Breast epithelium (tissue), 4 donors: ENCODE results near the gene KRT76. TPM values are rescaled to one million over a fixed set of nuclear protein-coding genes. Genes with fewer than 3 reads are reported as not detected.

Source experiments
- DNase-seq, 2 donors: peaks; one replicate each; pipeline ENCODE4 v3.0.0-alpha.2; 2019; ENCODE audit warnings: low spot score in 2 of 2
- H3K27ac ChIP-seq, 2 donors: fragments of 200-600 bp; sonication (generic) in 1 of 2; one replicate each; pipeline ENCODE4 v1.5.1; 2016 to 2019; ENCODE audit warnings: mild to moderate bottlenecking in 1 of 2
- H3K27me3 ChIP-seq, 2 donors: fragments of 200-600 bp; sonication (generic) in 1 of 2; one replicate each; pipeline versions ENCODE4 v1.5.1 to v1.6.0; 2017 to 2019; ENCODE audit warnings: control low read depth in 1 of 2, mild to moderate bottlenecking in 1 of 2
- H3K36me3 ChIP-seq: fragments of 200-600 bp; one replicate; pipeline ENCODE4 v1.5.1; 2019
- H3K4me1 ChIP-seq, 2 donors: fragments of 200-600 bp; sonication (generic); one replicate each; pipeline ENCODE4 v1.5.1; 2016 to 2019; ENCODE audit warnings: control low read depth in 1 of 2
- H3K4me3 ChIP-seq, 3 donors: fragments of 200-600 bp; sonication (generic); 1 replicate in 2 of 3; 2 replicates in 1 of 3; pipeline ENCODE4 v1.5.1; 2016 to 2019; ENCODE audit warnings: mild to moderate bottlenecking in 3 of 3, moderate library complexity in 2 of 3
- H3K9me3 ChIP-seq, 2 donors: fragments of 200-600 bp; sonication (generic) in 1 of 2; one replicate each; pipeline ENCODE4 v1.5.1; 2016 to 2019; ENCODE audit warnings: control low read depth in 1 of 2
- CTCF ChIP-seq, 3 donors: fragments of 450-650 bp; IDR thresholded peaks; one replicate each; pipeline ENCODE4 v1.5.1; 2016 to 2017; ENCODE audit warnings: antibody characterized with exemption in 3 of 3, mild to moderate bottlenecking in 3 of 3, moderate library complexity in 3 of 3
- POLR2A ChIP-seq: fragments of 450-650 bp; IDR thresholded peaks from one replicate; pipeline ENCODE4 v1.6.1; 2016; ENCODE audit warnings: antibody characterized with exemption, mild to moderate bottlenecking, moderate library complexity
- POLR2AphosphoS5 ChIP-seq, 3 donors: sonication (generic); formaldehyde crosslinking; IDR thresholded peaks; one replicate each; pipeline ENCODE4 v1.6.1; 2017; ENCODE audit warnings: antibody characterized with exemption in 3 of 3
- intact Hi-C: fragments of 100-400 bp; cut with DNase I; formaldehyde crosslinking; loops from one replicate; pipeline ENCODE4 v1.15.1; 2023; ENCODE audit warnings: low total_unique reads
- total RNA-seq, 3 donors: library from RNA; depleted of rRNA; stranded (reverse); fragments of >200 nt; gene quantifications; one replicate each; pipeline ENCODE4 v1.1.0, GENCODE V29; 2016

KRT76 gene
- total RNA-seq, 3 donors from 2014 or later = not detected

GRCh38 chr12:52806821-52807543 is 29.8 kb upstream of the KRT76 start:
- H3K27ac ChIP-seq = no peak overlapping the region
- TF ChIP-seq POLR2A = no peak
- TF ChIP-seq CTCF (IDR thresholded peaks at IDR 0.05) = no peak
- TF ChIP-seq POLR2AphosphoS5 (IDR thresholded peaks at IDR 0.05) = no peak
- no peaks in the 10 kb centered on the region for H3K4me1 ChIP-seq
- H3K9me3 ChIP-seq = no peaks in the 10 kb centered on the region
- peaks cover 0 to 8% of the 10 kb centered on the region in 2 donors for H3K27me3 ChIP-seq
- no peaks in the 10 kb centered on the region for H3K36me3 ChIP-seq
- intact Hi-C loops = no loop called here
- no peak overlapping the region for H3K4me3 ChIP-seq
- DNase-seq = no peak

GRCh38 chr12:52806169-52806811 is 29.1 kb upstream of the KRT76 start:
- H3K36me3 ChIP-seq = no peaks in the 10 kb centered on the region
- peaks cover 0 to 8% of the 10 kb centered on the region in 2 donors for H3K27me3 ChIP-seq
- no peak overlapping the region for H3K27ac ChIP-seq
- no peaks in the 10 kb centered on the region for H3K4me1 ChIP-seq
- DNase-seq = no peak
- no peak overlapping the region for H3K4me3 ChIP-seq
- no peaks in the 10 kb centered on the region for H3K9me3 ChIP-seq
- TF ChIP-seq POLR2A = no peak
- no peak for TF ChIP-seq POLR2AphosphoS5 (IDR thresholded peaks at IDR 0.05)
- TF ChIP-seq CTCF (IDR thresholded peaks at IDR 0.05) = no peak
- intact Hi-C loops = no loop called here

GRCh38 chr12:52805739-52806138 is 28.6 kb upstream of the KRT76 start:
- H3K4me3 ChIP-seq = no peak overlapping the region
- H3K27me3 ChIP-seq = peaks cover 0 to 8% of the 10 kb centered on the region in 2 donors
- no peaks in the 10 kb centered on the region for H3K4me1 ChIP-seq
- H3K36me3 ChIP-seq = no peaks in the 10 kb centered on the region
- TF ChIP-seq POLR2A (no peak), CTCF (IDR thresholded peaks at IDR 0.05) (no peak), POLR2AphosphoS5 (IDR thresholded peaks at IDR 0.05) (no peak)
- H3K9me3 ChIP-seq = no peaks in the 10 kb centered on the region
- intact Hi-C loops = no loop called here
- H3K27ac ChIP-seq = no peak overlapping the region
- no peak for DNase-seq

- H3K27me3 ChIP-seq = peaks cover 0 to 8% of the 10 kb centered on the region in 2 donors
- no peak overlapping the region for H3K4me3 ChIP-seq
- no peaks in the 10 kb centered on the region for H3K9me3 ChIP-seq
- no peak for TF ChIP-seq POLR2A
- no peak for TF ChIP-seq POLR2AphosphoS5 (IDR thresholded peaks at IDR 0.05)
- no peak for TF ChIP-seq CTCF (IDR thresholded peaks at IDR 0.05)
- no peak for DNase-seq
- no peak overlapping the region for H3K27ac ChIP-seq
- no peaks in the 10 kb centered on the region for H3K36me3 ChIP-seq
- H3K4me1 ChIP-seq = no peaks in the 10 kb centered on the region
- intact Hi-C loops = no loop called here
Measured at GRCh38 chr12:52805000-52805399, 27.9 kb upstream of the KRT76 start.

GRCh38 chr12:52802442-52802841 is 25.3 kb upstream of the KRT76 start:
- H3K4me3 ChIP-seq = no peak overlapping the region
- no peak for TF ChIP-seq POLR2AphosphoS5 (IDR thresholded peaks at IDR 0.05)
- no peak for TF ChIP-seq POLR2A
- no peak for TF ChIP-seq CTCF (IDR thresholded peaks at IDR 0.05)
- intact Hi-C loops = no loop called here
- no peak for DNase-seq
- H3K4me1 ChIP-seq = no peaks in the 10 kb centered on the region
- peaks cover 0 to 3% of the 10 kb centered on the region in 2 donors for H3K27me3 ChIP-seq
- H3K9me3 ChIP-seq = no peaks in the 10 kb centered on the region
- no peaks in the 10 kb centered on the region for H3K36me3 ChIP-seq
- H3K27ac ChIP-seq = no peak overlapping the region
